H1 (cell line): ENCODE data around the gene NHS.

Experiments
- CBX5 ChIP-seq: fragments of 300-800, 300-1000 bp; sonication (generic); IDR thresholded peaks from 2 replicates; pipeline ENCODE4 v1.7.1; 2016; ENCODE audit warnings: antibody characterized with exemption, low read length, low read depth
- CTCF ChIP-seq, 3 experiments: IDR thresholded peaks; 1 replicate in 2 of 3; 2 replicates in 1 of 3; pipeline versions ENCODE4 v1.5.1 to v1.6.1; 2011; ENCODE audit warnings: low read length in 3 of 3, mild to moderate bottlenecking in 3 of 3, inconsistent platforms in 2 of 3, low read depth in 1 of 3, moderate library complexity in 1 of 3; ENCODE audit not compliant: insufficient read depth in 1 of 3; ENCODE audit errors: control extremely low read depth in 1 of 3
- EGR1 ChIP-seq: IDR thresholded peaks from 2 replicates; pipeline ENCODE4 v1.6.1; 2011; ENCODE audit warnings: low read depth, low read length, borderline replicate concordance
- EP300 ChIP-seq, 2 experiments: IDR thresholded peaks; 1 replicate in 1 of 2; 2 replicates in 1 of 2; pipeline ENCODE4 v1.6.1; 2011 to 2012; ENCODE audit warnings: low read depth in 2 of 2, low read length in 2 of 2, mild to moderate bottlenecking in 2 of 2, borderline replicate concordance in 1 of 2, inconsistent platforms in 1 of 2, moderate library complexity in 1 of 2
- EZH2 ChIP-seq: fragments of 200-600 bp; sonication (generic); IDR thresholded peaks from 2 replicates; pipeline ENCODE4 v1.7.1; 2012; ENCODE audit warnings: low read depth, mild to moderate bottlenecking, moderate library complexity, low read length, inconsistent platforms; ENCODE audit not compliant: severe bottlenecking
- JUND ChIP-seq: IDR thresholded peaks from 2 replicates; pipeline ENCODE4 v1.6.1; 2011; ENCODE audit warnings: mild to moderate bottlenecking, improper control_type of control experiment, low read length
- KDM5A ChIP-seq: fragments of 200-600 bp; IDR thresholded peaks from 2 replicates; pipeline ENCODE4 v1.7.1; 2012; ENCODE audit warnings: mild to moderate bottlenecking, low read length, inconsistent platforms, mixed read lengths
- MAX ChIP-seq: IDR thresholded peaks from 2 replicates; pipeline ENCODE4 v1.6.1; 2012; ENCODE audit warnings: inconsistent platforms
- POLR2A ChIP-seq, 2 experiments: IDR thresholded peaks; 1 replicate in 1 of 2; 2 replicates in 1 of 2; pipeline ENCODE4 v1.6.1; 2011; ENCODE audit warnings: low read depth in 2 of 2, low read length in 2 of 2, mild to moderate bottlenecking in 2 of 2; ENCODE audit errors: control extremely low read depth in 1 of 2
- RFX5 ChIP-seq: IDR thresholded peaks from 2 replicates; pipeline ENCODE4 v1.6.1; 2011; ENCODE audit warnings: low read depth, low read length, improper control_type of control experiment, borderline replicate concordance
- RXRA ChIP-seq: IDR thresholded peaks from 2 replicates; pipeline ENCODE4 v1.6.1; 2011; ENCODE audit warnings: low read depth, mild to moderate bottlenecking, low read length, moderate library complexity; ENCODE audit not compliant: insufficient read depth
- SP4 ChIP-seq: IDR thresholded peaks from 2 replicates; pipeline ENCODE4 v1.6.1; 2012; ENCODE audit warnings: low read length, inconsistent platforms
- ZNF274 ChIP-seq: IDR thresholded peaks from 2 replicates; pipeline ENCODE4 v1.7.0; 2012; ENCODE audit warnings: low read length, borderline replicate concordance; ENCODE audit errors: extremely low read depth

DNA sequence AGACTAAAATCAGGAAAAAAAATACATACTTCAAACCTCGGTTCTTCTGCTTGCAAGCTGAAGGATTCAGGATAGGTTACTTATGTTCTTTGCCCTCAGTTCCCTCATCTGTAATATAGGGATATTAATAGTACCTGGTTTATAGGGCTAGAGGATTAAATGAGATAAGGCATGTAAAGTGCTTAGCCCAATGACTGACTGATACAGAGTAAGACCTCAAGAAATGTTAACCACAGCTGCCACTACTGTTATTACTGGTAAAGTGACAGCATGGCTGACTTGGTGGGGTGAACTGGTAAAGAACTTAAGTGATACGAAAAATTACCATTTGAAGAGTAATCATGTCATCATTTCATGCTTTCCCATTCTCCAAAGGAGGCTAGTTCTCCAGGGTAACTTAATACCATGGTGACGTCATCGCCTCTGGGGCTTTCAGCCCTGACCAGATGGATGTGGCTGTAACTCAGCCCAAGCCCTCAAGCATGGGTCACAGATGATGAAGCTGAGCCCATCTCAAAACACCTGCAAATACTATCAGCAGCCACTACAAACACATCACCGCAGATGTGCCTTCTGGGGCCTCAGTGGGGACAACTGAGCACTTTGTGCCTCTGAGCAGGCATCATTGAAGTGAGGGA, 317.8 kb downstream of the NHS start:
- no peak for TF ChIP-seq CTCF (IDR thresholded peaks at IDR 0.05; ENCODE audit: control extremely low read depth in 1 of 3, insufficient read depth in 1 of 3, low read depth in 1 of 3, low read length in 3 of 3)
- TF ChIP-seq EZH2 = no peak
- no peak for TF ChIP-seq POLR2A (IDR thresholded peaks at IDR 0.05; ENCODE audit: control extremely low read depth in 1 of 2, low read depth in 2 of 2, low read length in 2 of 2)
- TF ChIP-seq EP300 (IDR thresholded peaks at IDR 0.05; ENCODE audit: borderline replicate concordance in 1 of 2, low read depth in 2 of 2, low read length in 2 of 2) = no peak
- peak; percentile 90 for TF ChIP-seq JUND
- TF ChIP-seq EGR1 = no peak
- no peak for TF ChIP-seq MAX
- TF ChIP-seq RXRA = no peak
- TF ChIP-seq ZNF274 = no peak
- no peak for TF ChIP-seq RFX5
- TF ChIP-seq SP4 = no peak
- no peak for TF ChIP-seq KDM5A
- no peak for TF ChIP-seq CBX5
